ENCODE results near the gene OR8A1. TPM values are rescaled to one million over a fixed set of nuclear protein-coding genes. Genes with fewer than 3 reads are reported as not detected.
A peak's percentile ranks its signal among the peaks of the same experiment; 100 is the strongest.

Gene OR8A1
- total RNA-seq, 6 experiments from 2014 or later = not detected

GRCh38 chr11:124543145-124543544 is 26.7 kb upstream of the OR8A1 start:
- no peak for TF ChIP-seq POLR2A (IDR thresholded peaks at IDR 0.05)
- TF ChIP-seq CTCF (IDR thresholded peaks at IDR 0.05) = no peak
- WGBS (ENCODE audit: insufficient coverage, low coverage, low lambda C conversion rate, missing lambda C conversion rate) = 55% methylated on average over 5 of the region's 6 CpGs
- H3K27me3 ChIP-seq = no peaks in the 10 kb centered on the region
- H3K9me3 ChIP-seq = no peaks in the 10 kb centered on the region
- H3K36me3 ChIP-seq = no peaks in the 10 kb centered on the region
- no peak for ATAC-seq
- intact Hi-C loops (cut with DNase I) = no loop called here
- peaks cover 0 to under 1% (median 0%) of the 10 kb centered on the region in 4 donors for H3K4me1 ChIP-seq
- H3K27ac ChIP-seq = no peak overlapping the region
- DNase-seq = no peak
- H3K4me3 ChIP-seq = no peak overlapping the region

- intact Hi-C loops (cut with DNase I) = no loop called here
- 37% methylated on average over 3 of the region's 5 CpGs for WGBS (ENCODE audit: insufficient coverage, low coverage, low lambda C conversion rate, missing lambda C conversion rate)
These were observed 26.2 kb upstream of the OR8A1 start, which contains the start of gene OR8B12 for GRCh38 chr11:124543554-124543953. Gene OR8B12 (minus strand): TSS chr11:124543654. CDS start chr11:124543654, 0 bp downstream.

GRCh38 chr11:124551189-124551588 is 18.6 kb upstream of the OR8A1 start:
- Histone ChIP-seq H3K4me1 (no peaks in the 10 kb centered on the region), H3K36me3 (no peaks in the 10 kb centered on the region), H3K9me3 (no peaks in the 10 kb centered on the region), H3K27me3 (no peaks in the 10 kb centered on the region), H3K4me3 (no peak overlapping the region), H3K27ac (no peak overlapping the region)
- intact Hi-C loops (cut with DNase I) = no loop called here
- TF ChIP-seq CTCF (IDR thresholded peaks at IDR 0.05) (no peak), POLR2A (IDR thresholded peaks at IDR 0.05) (no peak)
- 65% methylated on average over 6 of the region's 6 CpGs for WGBS (ENCODE audit: insufficient coverage, low coverage, low lambda C conversion rate, missing lambda C conversion rate)
- DNase-seq (no peak), ATAC-seq (no peak)

More at GRCh38 chr11:124543554-124543953, 26.2 kb upstream of the OR8A1 start, which contains the start of gene OR8B12:
- TF ChIP-seq CTCF (IDR thresholded peaks at IDR 0.05) (no peak), POLR2A (IDR thresholded peaks at IDR 0.05) (no peak)
- ATAC-seq (no peak), DNase-seq (no peak)
- Histone ChIP-seq H3K4me1 (no peaks in the 10 kb centered on the region), H3K4me3 (no peak within 1 kb of the TSS), H3K36me3 (no peaks in the 10 kb centered on the region), H3K9me3 (no peaks in the 10 kb centered on the region), H3K27ac (no peak within 1 kb of the TSS), H3K27me3 (no peaks in the 10 kb centered on the region)

GRCh38 chr11:124551987-124552386 is 17.8 kb upstream of the OR8A1 start:
- no peaks in the 10 kb centered on the region for H3K36me3 ChIP-seq
- H3K4me1 ChIP-seq = no peaks in the 10 kb centered on the region
- H3K4me3 ChIP-seq = no peak overlapping the region
- ATAC-seq (no peak), DNase-seq (no peak)
- WGBS (ENCODE audit: insufficient coverage, low coverage, low lambda C conversion rate, missing lambda C conversion rate) = 53% methylated on average over 4 of the region's 4 CpGs
- no peaks in the 10 kb centered on the region for H3K27me3 ChIP-seq
- TF ChIP-seq CTCF (IDR thresholded peaks at IDR 0.05) (no peak), POLR2A (IDR thresholded peaks at IDR 0.05) (no peak)
- intact Hi-C loops (cut with DNase I) = no loop called here
- no peak overlapping the region for H3K27ac ChIP-seq
- no peaks in the 10 kb centered on the region for H3K9me3 ChIP-seq

- no peak for DNase-seq
These were observed 13.0 kb upstream of the OR8A1 start for GRCh38 chr11:124556828-124557227.

More at GRCh38 chr11:124556828-124557227, 13.0 kb upstream of the OR8A1 start:
- Histone ChIP-seq H3K27me3 (no peaks in the 10 kb centered on the region), H3K36me3 (no peaks in the 10 kb centered on the region), H3K27ac (no peak overlapping the region), H3K9me3 (no peaks in the 10 kb centered on the region), H3K4me1 (no peaks in the 10 kb centered on the region), H3K4me3 (no peak overlapping the region)
- WGBS (ENCODE audit: insufficient coverage, low coverage, low lambda C conversion rate, missing lambda C conversion rate) = 28% methylated on average over 2 of the region's 2 CpGs
- TF ChIP-seq POLR2A (IDR thresholded peaks at IDR 0.05) = no peak
- no peak for TF ChIP-seq CTCF (IDR thresholded peaks at IDR 0.05)
- peak in 3 of 4 donors; percentile 51 to 62 (median 54) for ATAC-seq
- intact Hi-C loops (cut with DNase I) = no loop called here

All from right lobe of liver (tissue), 6 donors.